GM21390 (cell line): ENCODE results near the gene PCDHGB2.
"Not testable (repeated sequence)": the region's sequence is repeated elsewhere in the genome, so short reads cannot be mapped to it uniquely, and the experiment has no call there.

Experiments used
- ATAC-seq: cut with Tn5 transposase; IDR thresholded peaks from one replicate; pipeline ENCODE4 v1.9.1; 2021; ENCODE audit not compliant: unreplicated experiment

PCDHGB2 gene

DNA sequence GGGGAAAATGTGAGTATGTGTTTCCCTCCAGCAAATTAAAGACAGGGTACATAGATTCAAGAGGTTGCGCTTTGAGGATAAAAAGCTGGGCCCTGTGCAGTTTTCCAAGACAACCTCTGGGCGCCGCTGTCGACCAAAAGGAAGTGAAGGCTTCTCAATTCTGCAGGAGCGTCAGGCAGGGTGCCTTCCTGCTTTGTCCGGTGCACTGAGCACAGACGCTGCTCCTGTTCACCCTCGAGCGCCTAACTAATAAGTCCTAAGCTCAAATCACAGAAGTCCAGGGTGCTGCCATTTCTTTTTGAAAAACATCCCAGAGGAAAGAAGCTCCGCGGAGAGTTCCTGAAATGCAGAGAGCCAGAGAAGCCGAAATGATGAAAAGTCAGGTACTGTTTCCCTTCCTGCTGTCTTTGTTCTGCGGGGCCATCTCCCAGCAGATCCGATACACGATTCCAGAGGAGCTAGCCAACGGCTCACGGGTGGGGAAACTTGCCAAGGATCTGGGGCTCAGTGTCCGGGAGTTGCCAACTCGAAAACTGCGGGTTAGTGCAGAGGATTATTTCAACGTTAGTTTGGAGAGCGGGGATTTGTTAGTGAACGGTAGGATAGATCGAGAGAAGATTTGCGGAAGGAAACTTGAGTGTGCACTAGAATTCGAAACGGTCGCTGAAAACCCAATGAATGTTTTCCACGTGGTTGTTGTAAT, 9.7 kb upstream of the PCDHGB2 start, which contains the start of gene PCDHGB1:
PCDHGB1 (plus strand) TSS at position 183 of the 703 bp plus-strand sequence; CDS start at position 345, 162 bp downstream.
- peak; percentile 71 for ATAC-seq

DNA sequence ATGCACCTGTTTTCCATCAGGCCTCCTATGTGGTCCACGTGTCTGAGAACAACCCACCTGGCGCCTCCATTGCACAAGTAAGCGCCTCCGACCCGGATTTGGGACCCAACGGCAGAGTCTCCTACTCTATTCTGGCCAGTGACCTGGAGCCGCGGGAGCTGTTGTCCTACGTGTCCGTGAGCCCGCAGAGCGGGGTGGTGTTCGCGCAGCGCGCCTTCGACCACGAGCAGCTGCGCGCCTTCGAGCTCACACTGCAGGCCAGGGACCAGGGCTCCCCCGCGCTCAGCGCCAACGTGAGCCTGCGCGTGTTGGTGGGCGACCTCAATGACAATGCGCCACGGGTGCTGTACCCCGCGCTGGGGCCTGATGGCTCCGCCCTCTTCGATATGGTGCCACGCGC, 8.2 kb upstream of the PCDHGB2 start:
- ATAC-seq, result no peak

DNA sequence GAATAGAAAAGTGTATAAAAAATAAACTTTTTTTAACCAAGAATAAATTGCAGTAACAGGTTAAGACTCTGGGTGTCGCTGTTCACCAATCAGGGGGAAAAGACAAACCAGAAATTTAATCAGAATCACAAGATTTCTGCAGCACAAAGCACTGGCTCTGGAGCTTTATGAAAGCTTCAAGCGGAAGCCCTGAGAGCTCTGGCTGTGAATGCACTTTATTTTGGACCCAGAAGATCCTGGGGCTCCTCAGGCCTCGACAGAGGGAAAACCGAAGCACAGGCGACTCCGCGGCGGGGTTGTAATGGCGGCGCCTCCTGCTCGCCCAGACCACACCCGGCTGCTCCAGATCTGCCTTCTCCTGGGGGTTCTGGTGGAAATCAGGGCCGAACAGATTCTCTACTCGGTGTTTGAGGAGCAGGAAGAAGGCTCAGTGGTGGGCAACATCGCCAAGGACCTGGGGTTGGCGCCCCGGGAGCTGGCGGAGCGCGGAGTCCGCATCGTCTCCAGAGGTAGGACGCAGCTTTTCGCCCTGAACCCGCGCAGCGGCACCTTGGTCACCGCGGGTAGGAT, 4.8 kb upstream of the PCDHGB2 start, which contains the start of gene PCDHGA4:
PCDHGA4 (plus strand) TSS at position 122 of the 570 bp plus-strand sequence; CDS start at position 209, 87 bp downstream.
- no peak for ATAC-seq

DNA sequence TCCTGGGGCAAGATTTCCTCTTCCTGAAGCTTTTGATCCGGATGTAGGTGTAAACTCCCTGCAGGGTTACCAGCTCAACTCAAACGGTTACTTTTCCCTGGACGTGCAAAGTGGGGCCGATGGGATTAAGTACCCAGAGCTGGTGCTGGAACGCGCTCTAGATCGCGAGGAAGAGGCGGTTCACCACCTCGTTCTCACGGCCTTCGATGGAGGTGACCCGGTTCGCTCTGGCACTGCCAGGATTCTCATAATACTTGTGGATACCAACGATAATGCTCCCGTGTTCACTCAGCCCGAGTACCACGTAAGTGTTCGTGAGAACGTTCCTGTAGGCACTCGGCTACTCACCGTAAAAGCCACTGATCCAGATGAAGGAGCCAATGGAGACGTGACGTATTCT, 4.2 kb upstream of the PCDHGB2 start:
- no peak for ATAC-seq

DNA sequence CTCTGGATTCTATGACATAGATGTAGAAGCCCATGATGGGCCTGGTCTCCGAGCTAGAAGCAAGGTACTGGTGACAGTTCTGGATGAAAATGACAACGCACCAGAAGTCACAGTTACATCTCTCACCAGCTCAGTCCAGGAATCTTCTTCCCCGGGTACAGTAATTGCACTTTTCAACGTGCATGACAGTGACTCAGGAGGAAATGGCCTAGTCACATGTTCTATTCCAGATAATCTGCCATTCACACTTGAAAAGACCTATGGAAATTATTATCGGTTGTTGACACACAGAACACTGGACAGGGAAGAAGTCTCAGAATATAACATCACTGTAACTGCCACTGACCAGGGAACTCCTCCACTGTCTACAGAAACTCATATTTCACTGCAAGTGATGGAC, 3.7 kb upstream of the PCDHGB2 start:
- ATAC-seq, result no peak

DNA sequence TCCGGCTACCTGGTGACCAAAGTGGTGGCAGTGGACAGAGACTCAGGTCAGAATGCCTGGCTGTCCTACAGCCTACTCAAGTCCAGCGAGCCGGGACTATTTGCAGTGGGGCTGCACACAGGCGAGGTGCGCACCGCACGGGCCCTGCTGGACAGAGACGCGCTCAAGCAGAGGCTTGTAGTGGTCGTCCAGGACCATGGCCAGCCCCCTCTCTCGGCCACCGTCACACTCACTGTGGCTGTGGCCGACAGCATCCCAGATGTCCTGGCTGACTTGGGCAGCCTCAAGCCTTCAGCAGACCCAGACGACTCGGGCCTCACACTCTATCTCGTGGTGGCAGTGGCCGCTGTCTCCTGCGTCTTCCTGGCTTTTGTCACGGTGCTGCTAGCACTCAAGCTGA, 2.8 kb upstream of the PCDHGB2 start:
- no peak for ATAC-seq

DNA sequence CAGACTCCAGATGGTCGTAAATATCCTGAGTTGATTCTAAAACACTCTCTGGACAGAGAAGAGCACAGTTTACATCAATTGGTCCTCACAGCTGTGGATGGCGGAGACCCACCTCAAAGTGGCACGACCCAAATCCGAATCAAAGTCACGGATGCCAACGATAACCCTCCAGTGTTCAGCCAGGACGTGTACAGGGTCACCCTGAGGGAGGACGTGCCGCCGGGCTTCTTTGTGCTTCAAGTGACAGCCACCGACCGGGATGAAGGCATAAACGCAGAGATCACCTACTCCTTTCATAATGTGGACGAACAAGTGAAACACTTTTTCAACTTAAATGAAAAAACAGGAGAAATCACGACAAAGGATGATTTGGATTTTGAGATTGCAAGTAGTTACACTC, 891 bp downstream of the PCDHGB2 start:
- no peak for ATAC-seq

DNA sequence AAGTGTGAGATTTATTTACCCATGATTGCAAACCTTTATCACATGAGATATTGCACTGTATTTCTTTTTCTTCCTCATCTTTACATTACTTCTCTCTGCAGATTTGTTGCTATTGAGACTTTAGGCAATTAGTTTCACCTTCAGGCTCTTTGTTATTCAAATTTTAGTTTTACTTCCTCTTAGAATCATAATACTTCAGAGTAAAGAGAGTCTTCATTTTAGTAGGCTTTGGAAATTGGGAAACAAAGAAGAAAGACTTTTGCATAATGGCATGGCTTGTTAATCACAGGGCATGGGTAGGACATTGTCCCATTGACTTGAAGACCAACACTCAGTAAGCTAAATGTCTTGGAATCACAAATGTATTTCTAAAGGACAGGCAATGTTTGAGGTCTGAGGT, 2.9 kb downstream of the PCDHGB2 start:
- no peak for ATAC-seq

DNA sequence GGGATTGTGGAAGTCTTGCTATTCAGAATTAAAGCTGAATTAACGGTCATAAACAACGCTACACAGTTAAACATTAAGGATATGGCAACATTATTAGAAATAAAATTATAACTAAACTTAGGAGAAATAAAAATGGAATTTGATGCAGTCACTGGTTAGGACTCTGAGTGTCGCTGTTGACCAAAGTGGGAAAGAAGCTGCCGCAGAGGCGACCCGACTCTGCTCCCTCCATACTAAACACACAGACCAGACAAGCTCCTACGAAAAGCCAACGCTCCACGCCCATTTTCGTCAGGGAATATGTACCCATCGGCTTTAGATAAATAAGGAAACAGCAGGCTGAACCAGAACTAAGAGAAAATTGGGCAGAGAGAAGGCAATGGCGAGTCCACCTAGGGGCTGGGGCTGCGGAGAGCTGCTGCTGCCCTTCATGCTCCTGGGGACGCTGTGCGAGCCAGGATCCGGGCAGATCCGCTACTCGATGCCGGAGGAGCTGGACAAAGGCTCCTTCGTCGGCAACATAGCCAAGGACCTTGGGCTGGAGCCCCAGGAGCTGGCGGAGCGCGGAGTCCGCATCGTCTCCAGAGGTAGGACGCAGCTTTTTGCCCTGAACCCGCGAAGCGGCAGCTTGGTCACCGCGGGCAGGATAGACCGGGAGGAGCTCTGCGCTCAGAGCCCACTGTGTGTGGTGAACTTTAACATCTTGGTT, 4.3 kb downstream of the PCDHGB2 start, which contains the start of gene PCDHGA5:
PCDHGA5 (plus strand) TSS at position 211 of the 709 bp plus-strand sequence; CDS start at position 380, 169 bp downstream.
- ATAC-seq, result no peak

DNA sequence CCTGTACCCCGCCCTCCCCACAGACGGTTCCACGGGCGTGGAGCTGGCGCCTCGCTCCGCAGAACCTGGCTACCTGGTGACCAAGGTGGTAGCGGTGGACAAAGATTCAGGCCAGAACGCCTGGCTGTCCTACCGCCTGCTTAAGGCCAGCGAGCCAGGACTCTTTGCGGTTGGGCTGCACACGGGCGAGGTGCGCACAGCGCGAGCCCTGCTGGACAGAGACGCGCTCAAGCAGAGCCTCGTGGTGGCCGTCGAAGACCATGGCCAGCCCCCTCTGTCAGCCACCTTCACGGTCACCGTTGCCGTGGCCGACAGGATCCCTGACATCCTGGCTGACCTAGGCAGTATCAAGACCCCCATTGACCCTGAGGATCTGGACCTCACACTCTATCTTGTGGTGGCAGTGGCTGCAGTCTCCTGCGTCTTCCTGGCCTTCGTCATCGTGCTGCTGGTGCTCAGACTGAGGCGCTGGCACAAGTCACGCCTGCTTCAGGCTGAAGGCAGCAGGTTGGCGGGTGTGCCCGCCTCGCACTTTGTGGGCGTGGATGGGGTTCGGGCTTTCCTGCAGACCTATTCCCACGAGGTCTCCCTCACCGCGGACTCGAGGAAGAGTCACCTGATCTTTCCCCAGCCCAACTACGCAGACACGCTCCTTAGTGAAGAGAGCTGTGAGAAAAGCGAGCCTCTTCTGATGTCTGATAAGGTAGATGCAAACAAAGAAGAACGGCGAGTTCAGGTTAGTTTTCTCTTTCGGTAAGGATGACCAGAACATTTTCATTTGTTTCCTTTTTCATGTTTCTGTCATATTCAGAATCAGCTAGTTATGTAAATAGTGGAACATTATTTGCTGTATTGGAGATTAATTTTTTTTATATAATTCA, 6.5 kb downstream of the PCDHGB2 start:
- ATAC-seq, result no peak

DNA sequence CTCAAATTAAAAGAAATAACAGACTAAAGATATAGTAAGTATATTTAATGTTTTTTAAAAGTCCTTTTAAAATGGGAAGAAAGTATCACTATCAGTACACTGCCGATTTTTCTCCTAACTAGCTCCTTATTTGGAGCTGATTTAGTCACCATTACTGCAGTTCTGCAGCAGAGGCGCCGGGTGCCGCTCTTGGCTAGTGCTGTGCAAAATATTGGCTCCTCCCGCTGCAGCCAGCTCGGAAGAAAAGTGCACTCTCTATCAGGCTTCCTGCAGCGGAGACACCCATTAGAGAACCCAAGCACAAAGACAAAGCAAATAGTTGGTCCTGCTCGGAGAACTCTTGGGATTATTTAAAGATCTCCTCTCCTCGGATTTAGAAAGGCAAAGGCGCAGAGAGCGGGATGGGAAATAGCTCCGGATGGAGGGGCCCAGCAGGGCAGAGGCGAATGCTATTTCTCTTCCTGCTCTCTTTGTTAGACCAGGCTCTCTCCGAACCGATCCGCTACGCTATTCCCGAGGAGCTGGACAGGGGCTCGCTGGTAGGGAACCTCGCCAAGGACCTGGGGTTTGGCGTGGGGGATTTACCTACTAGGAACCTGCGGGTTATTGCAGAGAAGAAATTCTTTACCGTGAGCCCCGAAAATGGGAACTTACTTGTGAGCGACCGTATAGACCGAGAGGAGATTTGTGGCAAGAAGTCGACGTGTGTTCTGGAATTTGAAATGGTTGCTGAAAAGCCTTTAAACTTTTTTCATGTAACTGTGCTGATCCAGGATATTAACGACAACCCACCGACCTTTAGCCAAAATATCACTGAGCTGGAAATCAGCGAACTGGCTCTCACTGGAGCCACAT, 10.4 kb downstream of the PCDHGB2 start, which contains the start of gene PCDHGB3:
PCDHGB3 (plus strand) TSS at position 249 of the 855 bp plus-strand sequence; CDS start at position 402, 153 bp downstream.
- ATAC-seq, result peak; percentile 95

DNA sequence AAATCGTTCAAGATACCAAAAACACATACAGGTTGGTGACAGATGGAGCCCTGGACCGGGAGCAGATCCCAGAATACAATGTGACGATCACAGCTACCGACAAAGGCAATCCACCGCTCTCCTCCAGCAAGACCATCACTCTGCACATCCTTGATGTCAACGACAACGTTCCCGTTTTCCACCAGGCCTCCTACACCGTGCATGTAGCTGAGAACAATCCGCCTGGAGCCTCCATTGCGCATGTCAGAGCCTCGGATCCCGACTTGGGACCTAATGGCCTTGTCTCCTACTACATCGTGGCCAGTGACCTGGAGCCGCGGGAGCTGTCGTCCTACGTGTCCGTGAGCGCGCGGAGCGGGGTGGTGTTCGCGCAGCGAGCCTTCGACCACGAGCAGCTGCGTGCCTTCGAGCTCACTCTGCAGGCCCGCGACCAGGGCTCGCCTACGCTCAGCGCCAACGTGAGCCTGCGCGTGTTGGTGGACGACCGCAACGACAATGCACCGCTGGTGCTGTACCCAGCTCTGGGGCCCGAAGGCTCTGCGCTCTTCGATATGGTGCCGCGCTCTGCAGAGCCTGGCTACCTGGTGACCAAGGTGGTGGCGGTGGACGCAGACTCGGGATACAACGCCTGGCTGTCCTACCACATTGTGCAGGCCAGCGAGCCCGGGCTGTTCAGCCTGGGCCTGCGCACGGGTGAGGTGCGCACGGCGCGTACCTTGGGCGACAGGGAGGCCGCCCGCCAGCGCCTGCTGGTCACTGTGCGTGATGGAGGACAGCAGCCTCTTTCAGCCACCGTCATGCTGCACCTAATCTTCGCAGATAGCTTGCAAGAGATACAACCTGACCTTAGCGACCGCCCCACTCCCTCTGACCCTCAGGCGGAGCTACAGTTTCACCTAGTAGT, 12.0 kb downstream of the PCDHGB2 start:
- ATAC-seq, result no peak

DNA sequence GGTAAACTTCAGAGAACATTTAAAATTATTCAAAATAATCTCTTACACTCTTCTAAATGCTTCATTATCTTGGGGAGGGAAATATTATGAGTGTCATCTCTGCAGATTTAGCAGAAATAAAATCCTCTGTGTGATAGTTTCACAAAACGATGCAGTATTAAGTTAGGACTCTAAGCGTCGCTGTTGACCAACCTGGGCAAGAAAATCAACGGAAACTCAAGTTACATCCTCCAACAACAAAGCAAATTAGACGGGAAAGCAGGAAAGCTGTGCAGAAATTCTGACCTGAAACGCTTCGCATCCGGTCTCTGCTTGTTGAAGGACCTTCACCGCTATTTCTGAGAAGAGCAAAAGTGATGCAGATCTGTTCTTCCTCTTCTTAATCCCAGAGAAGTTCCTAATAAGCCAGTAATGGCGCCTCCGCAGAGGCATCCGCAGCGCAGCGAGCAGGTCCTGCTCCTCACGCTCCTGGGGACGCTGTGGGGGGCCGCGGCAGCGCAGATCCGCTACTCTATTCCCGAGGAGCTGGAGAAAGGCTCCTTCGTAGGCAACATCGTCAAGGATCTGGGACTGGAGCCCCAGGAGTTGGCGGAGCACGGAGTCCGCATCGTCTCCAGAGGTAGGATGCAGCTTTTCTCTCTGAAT, 14.0 kb downstream of the PCDHGB2 start, which contains the start of gene PCDHGA6:
PCDHGA6 (plus strand) TSS at position 219 of the 645 bp plus-strand sequence; CDS start at position 412, 193 bp downstream.
- no peak for ATAC-seq

DNA sequence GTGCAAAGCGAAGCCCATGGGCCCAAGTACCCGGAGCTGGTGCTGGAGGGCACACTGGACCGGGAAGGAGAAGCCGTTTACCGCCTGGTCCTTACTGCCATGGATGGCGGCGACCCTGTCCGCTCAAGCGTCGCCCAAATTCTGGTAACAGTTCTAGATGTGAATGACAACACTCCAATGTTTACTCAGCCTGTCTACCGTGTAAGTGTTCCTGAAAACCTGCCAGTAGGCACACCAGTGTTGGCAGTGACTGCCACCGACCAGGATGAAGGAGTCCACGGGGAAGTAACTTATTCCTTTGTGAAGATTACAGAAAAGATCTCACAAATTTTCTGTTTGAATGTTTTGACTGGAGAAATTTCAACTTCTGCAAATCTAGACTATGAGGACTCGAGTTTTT, 14.8 kb downstream of the PCDHGB2 start:
- no peak for ATAC-seq

DNA sequence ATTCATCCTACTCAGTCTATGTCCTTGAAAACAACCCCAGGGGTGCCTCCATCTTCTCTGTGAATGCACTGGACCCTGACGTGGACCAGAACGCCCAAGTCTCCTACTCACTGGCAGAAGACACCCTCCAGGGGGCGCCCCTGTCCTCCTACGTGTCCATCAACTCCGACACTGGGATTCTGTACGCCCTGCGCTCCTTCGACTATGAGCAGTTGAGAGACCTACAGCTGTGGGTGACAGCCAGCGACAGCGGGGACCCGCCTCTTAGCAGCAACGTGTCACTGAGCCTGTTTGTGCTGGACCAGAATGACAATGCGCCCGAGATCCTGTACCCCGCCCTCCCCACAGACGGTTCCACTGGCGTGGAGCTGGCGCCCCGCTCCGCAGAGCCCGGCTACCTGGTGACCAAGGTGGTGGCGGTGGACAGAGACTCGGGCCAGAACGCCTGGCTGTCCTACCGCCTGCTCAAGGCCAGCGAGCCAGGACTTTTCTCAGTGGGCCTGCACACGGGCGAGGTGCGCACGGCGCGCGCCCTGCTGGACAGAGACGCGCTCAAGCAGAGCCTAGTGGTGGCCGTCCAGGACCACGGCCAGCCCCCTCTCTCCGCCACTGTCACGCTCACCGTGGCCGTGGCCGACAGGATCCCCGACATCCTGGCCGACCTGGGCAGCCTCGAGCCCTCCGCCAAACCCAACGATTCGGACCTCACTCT, 15.8 kb downstream of the PCDHGB2 start:
- ATAC-seq, result not testable (repeated sequence)

DNA sequence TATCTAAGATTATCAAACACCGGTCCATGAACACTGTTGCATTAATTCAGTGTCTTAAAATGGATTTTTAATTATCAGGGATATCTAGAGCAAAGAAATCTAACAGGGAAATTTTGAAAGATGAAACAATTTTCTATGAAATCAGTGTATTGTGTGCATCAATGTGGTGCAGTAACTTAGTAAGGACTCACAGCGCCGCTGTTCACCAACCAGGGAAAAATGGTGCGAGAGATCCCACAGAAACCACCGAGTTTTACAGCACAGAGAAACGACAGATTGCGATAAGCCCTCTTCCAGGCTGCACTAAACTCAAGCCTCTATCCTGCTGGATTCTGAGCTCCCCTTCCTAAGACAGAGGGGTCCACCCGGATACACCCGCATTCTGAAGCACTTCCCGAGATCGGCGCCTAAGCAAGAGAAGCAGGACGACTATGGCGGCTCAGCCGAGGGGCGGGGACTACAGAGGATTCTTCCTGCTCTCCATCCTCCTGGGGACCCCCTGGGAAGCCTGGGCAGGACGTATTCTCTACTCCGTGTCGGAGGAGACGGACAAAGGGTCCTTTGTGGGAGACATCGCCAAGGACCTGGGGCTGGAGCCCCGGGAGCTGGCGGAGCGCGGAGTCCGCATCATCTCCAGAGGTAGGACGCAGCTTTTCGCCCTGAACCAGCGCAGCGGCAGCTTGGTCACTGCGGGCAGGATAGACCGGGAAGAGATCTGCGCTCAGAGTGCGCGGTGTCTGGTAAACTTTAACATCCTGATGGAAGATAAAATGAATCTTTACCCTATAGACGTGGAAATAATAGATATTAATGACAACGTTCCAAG, 22.9 kb downstream of the PCDHGB2 start, which contains the start of gene PCDHGA7:
PCDHGA7 (plus strand) TSS at position 274 of the 826 bp plus-strand sequence; CDS start at position 432, 158 bp downstream.
- no peak for ATAC-seq
